ENCODE data around the gene KRTAP6-2.

GRCh38 chr21:30612132-30612531, 13.4 kb upstream of the KRTAP6-2 start:
- no peak for TF ChIP-seq CTCF (IDR thresholded peaks at IDR 0.05)
- no peak for TF ChIP-seq POLR2A (IDR thresholded peaks at IDR 0.05; ENCODE audit: low read depth)
- no peak for TF ChIP-seq POLR2AphosphoS5 (IDR thresholded peaks at IDR 0.05)

Measured in esophagus muscularis mucosa (tissue), 3 donors.